HCT116 (cell line): ENCODE data around the gene ACD. TPM values are rescaled to one million over a fixed set of nuclear protein-coding genes. Genes with fewer than 3 reads are reported as not detected.

Source experiments
- ATAC-seq: fragments of 200-7000 bp; cut with Tn5 transposase; 2 replicates; pipeline ENCODE4 v1.9.1; 2020; ENCODE audit warnings: mild to moderate bottlenecking, moderate library complexity
- BruUV-seq: library from RNA; stranded (reverse); fragments of 400-500 nt; replicated peaks from 2 replicates; lab custom pipeline; 2021; lab: Mats Ljungman, UMichigan
- CTCF ChIA-PET: fragments of 300-600 bp; sonication (Branson Sonifier 250); formaldehyde crosslinking; loops from one replicate; lab custom pipeline; 2021; ENCODE audit warnings: antibody characterized with exemption; lab: Charles Lee
- POLR2A ChIA-PET: fragments of 300-600, 350-600 bp; sonication (Branson Sonifier 250); formaldehyde crosslinking; loops from one replicate; lab custom pipeline; 2021; ENCODE audit warnings: antibody characterized with exemption; lab: Charles Lee
- RAD21 ChIA-PET, 2 experiments: fragments of 300-600 bp; sonication (Branson Sonifier 250); formaldehyde crosslinking; loops; one replicate each; lab custom pipeline; 2023; ENCODE audit warnings: low total read pairs in 2 of 2; ENCODE audit not compliant: uncharacterized antibody in 2 of 2, unreplicated experiment in 2 of 2, low non-redundant PET in 1 of 2; lab: Charles Lee
- DNase-seq: peaks from one replicate; pipeline ENCODE4 v3.0.0-alpha.2; 2010; ENCODE audit warnings: low read depth, low spot score
- H2AFZ ChIP-seq: fragments of 200-600 bp; shearing (Covaris generic), sonication (generic); 2 replicates; pipeline ENCODE4 v1.6.1; 2017; ENCODE audit warnings: low read depth, mixed run types, mixed read lengths, antibody characterized with exemption, low read length; ENCODE audit not compliant: poor library complexity, severe bottlenecking
- H3K27ac ChIP-seq: 2 replicates; pipeline ENCODE4 v1.5.1; 2012; ENCODE audit warnings: low read depth, low read length
- H3K27me3 ChIP-seq: fragments of 200-600 bp; sonication (generic); 2 replicates; pipeline ENCODE4 v1.6.1; 2016; ENCODE audit warnings: mixed run types, low read length, mixed read lengths; ENCODE audit not compliant: insufficient read depth
- H3K36me3 ChIP-seq, 2 experiments: fragments of 200-500 bp in 1 of 2; fragments of 200-600 bp in 1 of 2; sonication (Bioruptor generic) in 1 of 2; sonication (generic) in 1 of 2; 2 replicates each; pipeline versions ENCODE4 v1.5.1 to v1.6.1; 2014 to 2016; ENCODE audit warnings: low read length in 2 of 2, inconsistent platforms in 1 of 2, mixed read lengths in 1 of 2, mixed run types in 1 of 2; ENCODE audit not compliant: insufficient read depth in 2 of 2, control insufficient read depth in 1 of 2
- H3K4me1 ChIP-seq, 2 experiments: fragments of 200-600 bp in 1 of 2; sonication (generic) in 1 of 2; 2 replicates each; pipeline versions ENCODE4 v1.5.1 to v1.6.1; 2012 to 2017; ENCODE audit warnings: low read length in 2 of 2, inconsistent platforms in 1 of 2, mild to moderate bottlenecking in 1 of 2, mixed read lengths in 1 of 2, mixed run types in 1 of 2, moderate library complexity in 1 of 2; ENCODE audit not compliant: insufficient read depth in 2 of 2, control insufficient read depth in 1 of 2
- H3K4me2 ChIP-seq: fragments of 200-600 bp; sonication (generic); 2 replicates; pipeline ENCODE4 v1.6.1; 2017; ENCODE audit warnings: mixed run types, low read length, mixed read lengths
- H3K4me3 ChIP-seq, 2 experiments: fragments of 200-600 bp in 1 of 2; sonication (generic) in 1 of 2; replicated peaks in 1 of 2; 2 replicates each; pipeline ENCODE4 v1.5.1; 2011 to 2016; ENCODE audit warnings: low read length in 2 of 2, control low read depth in 1 of 2, low read depth in 1 of 2, mild to moderate bottlenecking in 1 of 2, mixed read lengths in 1 of 2, mixed run types in 1 of 2
- H3K79me2 ChIP-seq: fragments of 200-600 bp; sonication (generic); 2 replicates; pipeline ENCODE4 v1.6.1; 2017; ENCODE audit warnings: mild to moderate bottlenecking, mixed run types, low read length, moderate library complexity, mixed read lengths; ENCODE audit not compliant: insufficient read depth
- H3K9ac ChIP-seq: fragments of 200-600 bp; sonication (generic); 2 replicates; pipeline ENCODE4 v1.6.1; 2016; ENCODE audit warnings: low read length, mixed read lengths
- H3K9me2 ChIP-seq: fragments of 200-600 bp; sonication (generic), shearing (Covaris generic); 2 replicates; pipeline ENCODE4 v1.6.1; 2017; ENCODE audit warnings: mixed run types, mild to moderate bottlenecking, moderate library complexity; ENCODE audit not compliant: insufficient read depth
- H3K9me3 ChIP-seq, 2 experiments: fragments of 200-500 bp in 1 of 2; fragments of 200-600 bp in 1 of 2; sonication (Bioruptor generic) in 1 of 2; sonication (generic) in 1 of 2; 2 replicates each; pipeline ENCODE4 v1.6.1; 2014 to 2017; ENCODE audit warnings: low read length in 2 of 2, mixed read lengths in 2 of 2, inconsistent platforms in 1 of 2, low read depth in 1 of 2, mild to moderate bottlenecking in 1 of 2, mixed run types in 1 of 2, moderate library complexity in 1 of 2; ENCODE audit not compliant: control insufficient read depth in 1 of 2, insufficient read depth in 1 of 2
- H4K20me1 ChIP-seq: fragments of 200-600 bp; sonication (generic), shearing (Covaris generic); 2 replicates; pipeline ENCODE4 v1.6.1; 2017; ENCODE audit warnings: mixed run types, mild to moderate bottlenecking, moderate library complexity; ENCODE audit not compliant: insufficient read depth
- CEBPB ChIP-seq: IDR thresholded peaks from 2 replicates; pipeline ENCODE4 v1.6.1; 2012; ENCODE audit warnings: low read depth
- ELF1 ChIP-seq: IDR thresholded peaks from 2 replicates; pipeline ENCODE4 v1.6.1; 2012; ENCODE audit warnings: low read depth, borderline replicate concordance
- EZH2 ChIP-seq: fragments of 200-600 bp; sonication (generic); IDR thresholded peaks from 2 replicates; pipeline ENCODE4 v1.6.1; 2017; ENCODE audit warnings: antibody characterized with exemption, mixed run types
- EZH2phosphoT487 ChIP-seq: fragments of 200-600 bp; IDR thresholded peaks from 2 replicates; pipeline ENCODE4 v1.6.1; 2018; ENCODE audit warnings: antibody characterized with exemption, borderline replicate concordance
- FOSL1 ChIP-seq: IDR thresholded peaks from 2 replicates; pipeline ENCODE4 v1.6.1; 2012; ENCODE audit warnings: low read depth
- RAD21 ChIP-seq: IDR thresholded peaks from 2 replicates; pipeline ENCODE4 v1.6.1; 2012; ENCODE audit warnings: low read depth, mild to moderate bottlenecking
- SIN3A ChIP-seq: IDR thresholded peaks from 2 replicates; pipeline ENCODE4 v1.6.1; 2012; ENCODE audit warnings: low read depth
- SP1 ChIP-seq: IDR thresholded peaks from 2 replicates; pipeline ENCODE4 v1.6.1; 2012; ENCODE audit warnings: low read depth
- SRF ChIP-seq: IDR thresholded peaks from 2 replicates; pipeline ENCODE4 v1.6.1; 2012; ENCODE audit warnings: low read depth
- TCF7L2 ChIP-seq: IDR thresholded peaks from 2 replicates; pipeline ENCODE4 v1.7.0; 2011; ENCODE audit warnings: borderline replicate concordance, inconsistent platforms; ENCODE audit not compliant: insufficient read depth, insufficient read length; ENCODE audit errors: extremely low read depth
- YY1 ChIP-seq: IDR thresholded peaks from 2 replicates; pipeline ENCODE4 v1.6.1; 2011; ENCODE audit warnings: low read length, low read depth, moderate library complexity, mild to moderate bottlenecking; ENCODE audit not compliant: insufficient replicate concordance; ENCODE audit errors: extremely low read depth
- ZFX ChIP-seq: fragments of 450-650 bp; IDR thresholded peaks from 2 replicates; pipeline ENCODE4 v1.6.1; 2017
- ZNF274 ChIP-seq: fragments of 200-500 bp; sonication (Bioruptor generic); IDR thresholded peaks from 2 replicates; pipeline ENCODE4 v1.6.1; 2014; ENCODE audit warnings: mild to moderate bottlenecking, low read depth, low read length, inconsistent platforms
- intact Hi-C: fragments of 100-400 bp; cut with micrococcal nuclease; formaldehyde crosslinking; loops from 2 replicates; pipeline ENCODE4 v1.10.0; 2022
- total RNA-seq: library from RNA; stranded (reverse); gene quantifications from one replicate; pipeline ENCODE4 v1.2.1, GENCODE V29; 2021; ENCODE audit not compliant: unreplicated experiment
- TF ChIP-seq, protein P1 (sequence below): IDR thresholded peaks from 2 replicates; pipeline ENCODE4 v1.6.1; 2012; ENCODE audit warnings: low read depth
- TF ChIP-seq, protein P2 (sequence below): IDR thresholded peaks from 2 replicates; pipeline ENCODE4 v1.6.1; 2012
- TF ChIP-seq, protein P3 (sequence below): IDR thresholded peaks from 2 replicates; pipeline ENCODE4 v1.6.1; 2011; ENCODE audit warnings: mild to moderate bottlenecking, low read length, moderate library complexity; ENCODE audit not compliant: insufficient replicate concordance; ENCODE audit errors: extremely low read depth
- TF ChIP-seq, protein P4 (sequence below): IDR thresholded peaks from 2 replicates; pipeline ENCODE4 v1.6.1; 2012

The ACD gene
- total RNA-seq, 1 experiment from 2014 or later: 53.8 TPM

DNA sequence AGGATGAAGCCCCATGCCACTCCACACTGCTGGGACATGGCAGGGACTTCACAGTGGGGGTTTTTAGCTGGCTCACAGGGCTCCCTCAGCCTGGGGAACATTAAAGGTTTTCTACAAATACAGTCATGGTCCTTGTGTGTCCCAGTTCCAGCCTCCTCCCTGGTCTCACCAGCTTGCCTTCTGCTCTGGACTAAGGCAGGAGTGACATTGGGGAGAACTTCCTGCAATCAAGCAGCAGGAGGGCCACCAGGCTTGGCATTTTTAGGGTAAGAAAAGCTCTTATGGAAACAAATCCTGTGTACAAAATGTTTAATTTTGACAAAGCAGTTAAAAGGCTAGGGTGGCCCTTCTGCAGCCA is 2.6 kb upstream of the ACD start:
- intact Hi-C loops: loop anchor here (10.0 kb wide), 1 partner anchor 708 kb away; no protein-coding TSS in a partner anchor
- Histone ChIP-seq H3K4me2 (no peak overlapping the region), H2AFZ (no peak overlapping the region), H3K4me3 (no peak overlapping the region), H3K9me2 (no peaks in the 10 kb centered on the region), H3K9ac (no peak overlapping the region), H3K9me3 (no peaks in the 10 kb centered on the region), H3K36me3 (peaks cover 0 to 2% of the 10 kb centered on the region in 2 experiments; a peak in 1 of 4 replicates), H3K27me3 (no peaks in the 10 kb centered on the region), H3K79me2 (peaks cover 24% of the 10 kb centered on the region; the same call in 1 of the 2 replicates), H4K20me1 (no peaks in the 10 kb centered on the region), H3K4me1 (peaks cover 8 to 48% of the 10 kb centered on the region in 2 experiments; a peak in 3 of 4 replicates), H3K27ac (no peak overlapping the region)
- RAD21 ChIA-PET: no interaction called here
- no TSS peak for BruUV-seq
- TF ChIP-seq SRF (no peak), ZNF274 (no peak), CEBPB (no peak), YY1 (no peak), RAD21 (no peak), EZH2 (no peak), FOSL1 (no peak), SIN3A (no peak), EZH2phosphoT487 (no peak), SP1 (no peak), ZFX (no peak), TCF7L2 (no peak), ELF1 (no peak)
- TF ChIP-seq, protein P1, sequence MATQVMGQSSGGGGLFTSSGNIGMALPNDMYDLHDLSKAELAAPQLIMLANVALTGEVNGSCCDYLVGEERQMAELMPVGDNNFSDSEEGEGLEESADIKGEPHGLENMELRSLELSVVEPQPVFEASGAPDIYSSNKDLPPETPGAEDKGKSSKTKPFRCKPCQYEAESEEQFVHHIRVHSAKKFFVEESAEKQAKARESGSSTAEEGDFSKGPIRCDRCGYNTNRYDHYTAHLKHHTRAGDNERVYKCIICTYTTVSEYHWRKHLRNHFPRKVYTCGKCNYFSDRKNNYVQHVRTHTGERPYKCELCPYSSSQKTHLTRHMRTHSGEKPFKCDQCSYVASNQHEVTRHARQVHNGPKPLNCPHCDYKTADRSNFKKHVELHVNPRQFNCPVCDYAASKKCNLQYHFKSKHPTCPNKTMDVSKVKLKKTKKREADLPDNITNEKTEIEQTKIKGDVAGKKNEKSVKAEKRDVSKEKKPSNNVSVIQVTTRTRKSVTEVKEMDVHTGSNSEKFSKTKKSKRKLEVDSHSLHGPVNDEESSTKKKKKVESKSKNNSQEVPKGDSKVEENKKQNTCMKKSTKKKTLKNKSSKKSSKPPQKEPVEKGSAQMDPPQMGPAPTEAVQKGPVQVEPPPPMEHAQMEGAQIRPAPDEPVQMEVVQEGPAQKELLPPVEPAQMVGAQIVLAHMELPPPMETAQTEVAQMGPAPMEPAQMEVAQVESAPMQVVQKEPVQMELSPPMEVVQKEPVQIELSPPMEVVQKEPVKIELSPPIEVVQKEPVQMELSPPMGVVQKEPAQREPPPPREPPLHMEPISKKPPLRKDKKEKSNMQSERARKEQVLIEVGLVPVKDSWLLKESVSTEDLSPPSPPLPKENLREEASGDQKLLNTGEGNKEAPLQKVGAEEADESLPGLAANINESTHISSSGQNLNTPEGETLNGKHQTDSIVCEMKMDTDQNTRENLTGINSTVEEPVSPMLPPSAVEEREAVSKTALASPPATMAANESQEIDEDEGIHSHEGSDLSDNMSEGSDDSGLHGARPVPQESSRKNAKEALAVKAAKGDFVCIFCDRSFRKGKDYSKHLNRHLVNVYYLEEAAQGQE: no peak
- TF ChIP-seq, protein P2, sequence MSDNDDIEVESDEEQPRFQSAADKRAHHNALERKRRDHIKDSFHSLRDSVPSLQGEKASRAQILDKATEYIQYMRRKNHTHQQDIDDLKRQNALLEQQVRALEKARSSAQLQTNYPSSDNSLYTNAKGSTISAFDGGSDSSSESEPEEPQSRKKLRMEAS: no peak
- TF ChIP-seq, protein P3, sequence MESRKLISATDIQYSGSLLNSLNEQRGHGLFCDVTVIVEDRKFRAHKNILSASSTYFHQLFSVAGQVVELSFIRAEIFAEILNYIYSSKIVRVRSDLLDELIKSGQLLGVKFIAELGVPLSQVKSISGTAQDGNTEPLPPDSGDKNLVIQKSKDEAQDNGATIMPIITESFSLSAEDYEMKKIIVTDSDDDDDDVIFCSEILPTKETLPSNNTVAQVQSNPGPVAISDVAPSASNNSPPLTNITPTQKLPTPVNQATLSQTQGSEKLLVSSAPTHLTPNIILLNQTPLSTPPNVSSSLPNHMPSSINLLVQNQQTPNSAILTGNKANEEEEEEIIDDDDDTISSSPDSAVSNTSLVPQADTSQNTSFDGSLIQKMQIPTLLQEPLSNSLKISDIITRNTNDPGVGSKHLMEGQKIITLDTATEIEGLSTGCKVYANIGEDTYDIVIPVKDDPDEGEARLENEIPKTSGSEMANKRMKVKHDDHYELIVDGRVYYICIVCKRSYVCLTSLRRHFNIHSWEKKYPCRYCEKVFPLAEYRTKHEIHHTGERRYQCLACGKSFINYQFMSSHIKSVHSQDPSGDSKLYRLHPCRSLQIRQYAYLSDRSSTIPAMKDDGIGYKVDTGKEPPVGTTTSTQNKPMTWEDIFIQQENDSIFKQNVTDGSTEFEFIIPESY: no peak
- TF ChIP-seq, protein P4, sequence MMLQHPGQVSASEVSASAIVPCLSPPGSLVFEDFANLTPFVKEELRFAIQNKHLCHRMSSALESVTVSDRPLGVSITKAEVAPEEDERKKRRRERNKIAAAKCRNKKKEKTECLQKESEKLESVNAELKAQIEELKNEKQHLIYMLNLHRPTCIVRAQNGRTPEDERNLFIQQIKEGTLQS: no peak
- ATAC-seq (no peak), DNase-seq (no peak)
- POLR2A ChIA-PET: no interaction called here
- CTCF ChIA-PET: interaction anchor here (1.1 to 2.0 kb wide), 3 partner anchors 10 to 142 kb away, joined by 3 to 13 read pairs (median 5); no protein-coding TSS in a partner anchor
